ENCODE results near the gene PPP3CB. TPM values are rescaled to one million over a fixed set of nuclear protein-coding genes. Genes with fewer than 3 reads are reported as not detected.
"Not testable (repeated sequence)": the region's sequence is repeated elsewhere in the genome, so short reads cannot be mapped to it uniquely, and the experiment has no call there.

Gene PPP3CB
- total RNA-seq, 1 experiment from 2014 or later = 35.7 TPM

- no peak for DNase-seq (ENCODE audit: low read depth)
Measured at GRCh38 chr10:73416571-73416970, 79.3 kb downstream of the PPP3CB start.

DNA sequence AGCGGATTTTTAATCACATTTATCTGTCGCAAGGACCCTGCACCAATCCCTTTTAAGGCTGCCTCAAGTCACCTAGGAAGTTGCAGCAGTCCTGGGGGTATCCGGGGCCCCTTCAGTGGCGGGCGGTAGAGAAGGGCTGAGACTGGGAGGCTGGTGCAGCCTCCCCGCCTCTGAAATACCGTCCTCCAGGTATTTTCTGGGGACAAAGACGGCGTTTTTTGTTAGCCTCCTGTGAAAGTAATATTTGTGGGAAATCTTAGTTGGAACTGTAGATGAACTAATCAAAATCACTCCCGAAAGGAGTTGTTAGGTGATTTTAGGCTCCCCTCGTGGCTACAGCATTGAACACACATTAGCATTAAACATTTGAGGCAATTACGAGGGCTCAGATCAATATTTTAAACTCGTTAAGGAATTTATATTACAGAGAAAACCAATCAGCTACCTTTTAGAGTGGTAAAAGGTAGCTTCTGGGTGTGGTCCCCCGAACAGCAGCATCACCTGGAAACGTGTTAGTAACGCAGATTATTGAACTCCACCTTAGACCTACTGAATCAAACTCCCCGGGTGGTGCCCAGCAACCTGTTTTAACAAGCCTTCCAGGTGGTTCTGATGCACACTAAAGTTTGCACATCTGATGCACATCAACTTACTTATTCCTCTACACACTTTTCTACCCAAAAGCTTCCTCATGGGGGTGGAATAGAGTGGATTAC, 81.4 kb downstream of the PPP3CB start:
- no peak for DNase-seq (ENCODE audit: low read depth)

DNA sequence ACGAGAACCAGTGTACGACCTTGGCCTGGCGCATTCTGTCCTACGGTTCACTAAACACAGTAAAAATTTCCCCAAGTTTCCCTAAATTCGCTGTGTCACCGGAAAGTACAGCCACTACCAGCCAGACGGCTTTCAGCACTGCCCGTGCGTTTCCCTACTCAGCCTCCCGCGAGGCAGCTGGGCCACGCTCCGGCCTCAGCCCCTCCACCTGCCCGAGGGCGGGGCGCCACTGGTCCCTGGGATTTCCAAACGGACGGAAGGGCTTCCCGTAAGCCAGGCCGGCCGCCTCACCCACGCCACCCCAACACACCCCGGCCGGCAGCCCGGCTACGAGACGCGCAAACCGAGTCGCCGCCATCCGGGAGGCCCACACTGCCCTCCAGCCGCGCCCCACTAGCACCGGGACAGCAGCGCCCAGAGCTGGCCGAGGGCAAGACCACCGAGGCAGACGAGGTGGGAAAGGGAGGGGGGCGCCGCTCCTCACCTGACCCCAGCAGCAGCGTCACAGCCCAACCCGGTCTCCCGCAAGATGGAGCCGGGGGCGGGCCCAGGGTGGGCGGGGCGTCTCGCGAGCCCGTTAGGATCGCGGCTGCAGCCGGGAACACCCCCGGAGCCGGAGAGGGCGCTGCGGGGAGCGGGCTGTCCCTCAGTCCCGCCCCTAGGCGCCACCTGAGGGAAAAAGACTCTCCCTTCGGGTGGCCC, 82.1 kb downstream of the PPP3CB start, which contains the start of gene ANXA7:
Gene ANXA7, minus strand, starts transcription at position 531 of the 702 bp plus-strand sequence. CDS start 13,202 bp downstream, outside the sequence.
- peak; percentile 80 for DNase-seq (ENCODE audit: low read depth)

GRCh38 chr10:73413108-73413527, 82.7 kb downstream of the PPP3CB start:
- DNase-seq (ENCODE audit: low read depth) = peak; percentile 51

DNA sequence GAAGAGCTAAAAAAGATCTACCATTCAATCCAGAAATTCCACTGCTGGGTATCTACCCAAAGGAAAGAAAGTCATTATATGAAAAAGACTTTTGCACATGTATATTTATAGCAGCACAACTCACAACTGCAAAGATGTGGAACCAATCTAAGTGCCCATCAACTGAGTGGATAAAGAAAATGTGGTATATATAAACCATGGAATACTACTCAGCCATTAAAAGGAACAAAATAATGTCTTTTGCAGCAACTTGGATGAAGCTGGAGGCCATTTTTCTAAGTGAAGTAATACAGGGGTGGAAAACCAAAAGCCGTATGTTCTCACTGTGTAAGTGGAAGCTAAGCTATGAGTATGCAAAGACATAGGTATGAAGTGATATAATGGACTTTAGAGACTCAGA, 84.9 kb downstream of the PPP3CB start:
- DNase-seq (ENCODE audit: low read depth) = no peak

DNA sequence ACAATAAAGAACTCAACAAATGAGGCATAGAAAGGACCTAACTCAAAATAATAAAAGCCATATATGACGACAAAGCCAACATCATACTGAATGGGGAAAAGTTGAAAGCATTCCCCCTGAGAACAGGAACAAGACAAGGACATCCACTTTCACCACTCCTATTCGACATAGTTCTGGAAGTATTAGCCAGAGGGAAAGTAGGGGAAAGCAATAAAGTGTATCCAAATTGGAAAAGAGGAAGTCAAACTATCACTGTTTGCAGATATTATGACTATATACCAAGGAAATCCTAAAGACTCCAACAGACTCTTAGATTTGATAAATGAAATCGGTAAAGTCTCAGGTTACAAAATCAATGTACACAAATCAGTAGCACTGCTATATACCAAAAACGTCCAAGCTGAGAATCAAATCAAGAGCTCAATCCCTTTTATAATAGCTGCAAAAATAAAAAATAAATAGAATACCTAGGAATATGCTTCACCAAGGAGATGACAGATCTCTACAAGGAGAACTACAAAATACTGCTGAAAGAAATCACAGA, 86.8 kb downstream of the PPP3CB start:
- DNase-seq (ENCODE audit: low read depth) = no peak

DNA sequence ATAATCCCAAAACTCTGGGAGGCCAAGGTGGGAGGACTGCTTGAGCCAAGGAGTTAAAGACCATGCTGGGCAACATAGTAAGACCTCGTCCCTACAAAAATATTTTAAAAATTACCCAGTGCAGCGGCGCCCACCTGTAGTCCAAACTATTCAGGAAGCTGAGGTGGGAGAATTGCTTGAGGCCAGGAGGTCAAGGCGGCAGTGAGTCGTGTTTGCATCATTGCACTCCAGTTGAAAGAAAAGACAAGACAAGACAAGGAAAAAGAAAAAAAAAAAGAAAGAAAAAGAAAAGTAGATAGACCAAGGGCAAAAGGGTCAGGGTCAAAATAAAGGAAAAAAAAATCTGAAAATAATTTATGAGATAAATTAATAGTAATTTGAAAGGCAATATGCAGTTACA, 87.8 kb downstream of the PPP3CB start:
- peak; percentile 32 for DNase-seq (ENCODE audit: low read depth)

- DNase-seq (ENCODE audit: low read depth) = no peak
Measured at GRCh38 chr10:73407495-73407894, 88.3 kb downstream of the PPP3CB start.

- no peak for DNase-seq (ENCODE audit: low read depth)
Measured at GRCh38 chr10:73406846-73407245, 89.0 kb downstream of the PPP3CB start.

DNA sequence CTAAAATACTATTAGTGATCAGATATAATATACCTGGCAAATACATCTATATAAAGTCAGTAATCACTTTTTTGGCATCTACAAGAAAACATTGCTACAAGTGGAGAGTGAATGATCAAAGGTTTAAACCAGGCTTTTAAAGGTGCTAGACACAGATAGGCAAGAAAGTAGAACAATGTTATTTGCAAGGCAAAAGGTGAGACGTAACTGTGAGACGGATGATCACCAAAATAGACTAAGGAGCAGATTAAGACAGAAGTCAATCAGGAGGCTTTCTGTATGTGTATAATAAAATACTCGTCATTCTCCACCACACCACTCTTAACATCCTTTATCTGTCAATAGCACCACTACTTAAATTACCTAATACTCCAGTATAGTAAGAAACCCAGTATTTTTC, 90.3 kb downstream of the PPP3CB start:
- DNase-seq (ENCODE audit: low read depth) = no peak

- no peak for DNase-seq (ENCODE audit: low read depth)
Measured at GRCh38 chr10:73404690-73405089, 91.1 kb downstream of the PPP3CB start.

DNA sequence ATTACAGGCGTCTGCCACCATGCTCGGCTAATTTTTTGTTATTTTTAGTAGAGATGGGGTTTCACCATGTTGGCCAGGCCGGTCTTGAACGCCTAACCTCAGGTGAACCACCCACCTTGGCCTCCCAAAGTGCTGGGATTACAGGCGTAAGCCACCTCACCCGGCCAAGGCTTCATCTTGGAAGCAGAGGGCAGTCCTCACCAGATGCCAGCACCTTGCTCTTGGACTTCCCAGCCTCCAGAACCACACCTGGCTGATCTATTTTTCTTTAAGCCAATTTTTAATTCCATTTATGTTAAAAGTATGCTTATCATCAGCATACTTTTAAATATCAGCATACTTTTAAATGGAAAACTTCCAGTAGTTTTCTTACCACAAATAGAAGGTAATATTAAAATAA, 94.2 kb downstream of the PPP3CB start:
- no peak for DNase-seq (ENCODE audit: low read depth)

- no peak for DNase-seq (ENCODE audit: low read depth)
Measured at GRCh38 chr10:73399063-73399462, 96.8 kb downstream of the PPP3CB start.

DNA sequence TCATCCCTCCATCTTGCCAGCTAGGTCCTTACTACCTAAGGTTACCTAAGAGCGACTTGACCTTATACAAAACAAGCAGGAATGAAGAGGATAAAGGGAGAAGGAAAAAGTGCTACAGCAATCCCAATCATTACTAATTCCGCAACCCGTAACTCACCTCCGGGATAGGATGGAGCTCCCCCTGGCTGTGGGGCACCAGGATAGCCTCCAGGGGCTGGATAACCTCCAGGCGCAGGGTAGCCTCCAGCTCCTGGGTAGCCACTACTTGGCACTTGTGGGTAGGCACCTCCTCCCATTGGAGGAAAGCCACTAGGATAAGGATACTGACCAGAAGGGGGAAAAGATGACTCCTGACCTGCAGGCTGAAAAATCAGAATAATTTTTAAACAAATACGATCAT, 97.8 kb downstream of the PPP3CB start:
- DNase-seq (ENCODE audit: low read depth) = no peak

GRCh38 chr10:73394325-73394724, 101.5 kb downstream of the PPP3CB start:
- not testable (repeated sequence) for DNase-seq (ENCODE audit: low read depth)

DNA sequence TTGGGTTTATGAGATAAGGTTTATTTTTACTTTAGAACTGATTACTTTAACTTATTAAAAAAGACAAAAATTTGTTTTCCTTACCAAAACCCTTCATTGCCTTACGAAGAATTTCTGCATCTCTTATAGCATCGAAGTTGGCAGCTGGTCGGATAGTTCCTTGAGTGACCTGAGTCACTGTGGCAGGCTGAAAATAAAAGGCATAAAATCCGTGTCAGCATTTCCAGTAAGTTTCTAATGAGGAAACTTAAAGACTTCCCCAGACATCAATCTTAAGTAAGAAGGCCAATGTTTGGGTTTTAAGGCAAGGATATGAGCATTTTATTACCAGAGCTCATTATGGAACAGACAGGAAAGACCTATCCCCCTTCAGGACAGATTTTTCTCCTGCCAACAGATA, 107.6 kb downstream of the PPP3CB start:
- DNase-seq (ENCODE audit: low read depth) = no peak

- DNase-seq (ENCODE audit: low read depth) = no peak
Measured at GRCh38 chr10:73386583-73386982, 109.2 kb downstream of the PPP3CB start.

Other genes starting within 250 kb of the PPP3CB start
- 64.8 and 66.5 TPM in 2 replicates for gene DNAJC9, start 248.8 kb downstream of the PPP3CB start, total RNA-seq (2014; rRNA removed)
- 83.9 and 92.9 TPM in 2 replicates for gene MRPS16, start 243.4 kb downstream of the PPP3CB start, total RNA-seq (2014; rRNA removed)
- 0.45 and 0.46 TPM in 2 replicates for gene CFAP70, start 137.2 kb downstream of the PPP3CB start, total RNA-seq (2014; rRNA removed)
- gene ANXA7, start 82.0 kb downstream of the PPP3CB start, total RNA-seq (2014; rRNA removed) = 155 and 159 TPM in 2 replicates
- 1.4 and 2.5 TPM in 2 replicates for gene MSS51, start 62.5 kb downstream of the PPP3CB start, total RNA-seq (2014; rRNA removed)
- 19.2 and 43.2 TPM in 2 replicates for gene USP54, start 95.3 kb upstream of the PPP3CB start, total RNA-seq (2014; rRNA removed)
- not detected in 2 replicates for gene MYOZ1, start 145.4 kb upstream of the PPP3CB start, total RNA-seq (2014; rRNA removed)
- gene SYNPO2L, start 160.0 kb upstream of the PPP3CB start, total RNA-seq (2014; rRNA removed) = 0.32 and 0.63 TPM in 2 replicates
- gene AGAP5, start 202.1 kb upstream of the PPP3CB start, total RNA-seq (2014; rRNA removed) = 1.0 and 2.5 TPM in 2 replicates
- gene SEC24C, start 248.3 kb upstream of the PPP3CB start, total RNA-seq (2014; rRNA removed) = 66.2 and 77.2 TPM in 2 replicates

All from LHCN-M2 (cell line).